ENCODE data around the gene PCDHA7. TPM values are rescaled to one million over a fixed set of nuclear protein-coding genes. Genes with fewer than 3 reads are reported as not detected.

Gene PCDHA7
- total and polyA plus RNA-seq, 8 donors = 0.10 to 0.87 (median 0.53) TPM

- Histone ChIP-seq H3K36me3 (no peaks in the 10 kb centered on the region), H3K4me3 (no peak overlapping the region), H3K4me1 (no peaks in the 10 kb centered on the region), H3K27me3 (peaks cover 0 to 23% of the 10 kb centered on the region in 2 donors), H3K27ac (no peak overlapping the region), H3K9me3 (peaks cover 0 to 31% of the 10 kb centered on the region in 2 donors)
- no peak for DNase-seq
- no peak for ATAC-seq
- no peak for TF ChIP-seq CTCF (IDR thresholded peaks at IDR 0.05)
- intact Hi-C loops (cut with DNase I) = no loop called here
Observed at GRCh38 chr5:140857177-140857986, 23.3 kb downstream of the PCDHA7 start.

- intact Hi-C loops (cut with DNase I) = no loop called here
- Histone ChIP-seq H3K4me1 (no peaks in the 10 kb centered on the region), H3K36me3 (no peaks in the 10 kb centered on the region), H3K27me3 (peaks cover 0 to 26% of the 10 kb centered on the region in 2 donors), H3K4me3 (no peak overlapping the region), H3K9me3 (peaks cover 0 to 36% of the 10 kb centered on the region in 2 donors), H3K27ac (no peak overlapping the region)
- no peak for DNase-seq
- ATAC-seq = no peak
- TF ChIP-seq CTCF (IDR thresholded peaks at IDR 0.05) = no peak
Observed at GRCh38 chr5:140857987-140858240, 23.8 kb downstream of the PCDHA7 start.

GRCh38 chr5:140862441-140863295, 28.6 kb downstream of the PCDHA7 start:
- H3K4me3 ChIP-seq = no peak overlapping the region
- no peak for ATAC-seq
- H3K27me3 ChIP-seq = peaks cover 0 to 41% of the 10 kb centered on the region in 2 donors
- intact Hi-C loops (cut with DNase I) = no loop called here
- peaks cover 0 to 32% of the 10 kb centered on the region in 2 donors for H3K9me3 ChIP-seq
- TF ChIP-seq CTCF (IDR thresholded peaks at IDR 0.05) = no peak
- H3K27ac ChIP-seq = no peak overlapping the region
- peak in 1 of 4 donors; percentile 75 for DNase-seq
- no peaks in the 10 kb centered on the region for H3K36me3 ChIP-seq
- H3K4me1 ChIP-seq = no peaks in the 10 kb centered on the region

GRCh38 chr5:140868721-140869554, 34.9 kb downstream of the PCDHA7 start, which contains the start of gene PCDHA11:
TSS of gene PCDHA11 (plus strand) at chr5:140868957. CDS start at chr5:140869104, 147 bp downstream.
- H3K36me3 ChIP-seq = no peaks in the 10 kb centered on the region
- H3K4me1 ChIP-seq = no peaks in the 10 kb centered on the region
- H3K9me3 ChIP-seq = peaks cover 0 to 30% of the 10 kb centered on the region in 2 donors
- DNase-seq (peak in 1 of 4 donors; percentile 18), ATAC-seq (peak; percentile 88)
- intact Hi-C loops (cut with DNase I) = no loop called here
- H3K27ac ChIP-seq = no peak within 1 kb of the TSS
- H3K27me3 ChIP-seq = peaks cover 0 to 70% of the 10 kb centered on the region in 2 donors
- H3K4me3 ChIP-seq = peak within 1 kb of the TSS in 1 of 2 donors; percentile 25
- TF ChIP-seq CTCF (IDR thresholded peaks at IDR 0.05) = no peak

All from left lung (tissue), 10 donors.